ENCODE measurements around the gene DNTT.

- TF ChIP-seq CTCF (IDR thresholded peaks at IDR 0.05), result no peak
- no peak for TF ChIP-seq EZH2phosphoT487 (IDR thresholded peaks at IDR 0.05)
Measured at GRCh38 chr10:96310321-96310669, 6.1 kb downstream of the DNTT start.
